ENCODE data around the gene SNX9.

The SNX9 gene

GRCh38 chr6:157825243-157825904 lies 2.3 kb downstream of the SNX9 start:
- no peak for TF ChIP-seq JUND (IDR thresholded peaks at IDR 0.05; ENCODE audit: low read depth)
- DNase-seq (ENCODE audit: low read depth in 1 of 2, low spot score in 1 of 2), result no peak
- in situ Hi-C loops (cut with HindIII; ENCODE audit: low pct_unique_long_range_greater_than_20kb, low sequenced_read_pairs), result no loop called here

GRCh38 chr6:157830354-157831017 lies 7.4 kb downstream of the SNX9 start:
- no peak for TF ChIP-seq JUND (IDR thresholded peaks at IDR 0.05; ENCODE audit: low read depth)
- in situ Hi-C loops (cut with HindIII; ENCODE audit: low pct_unique_long_range_greater_than_20kb, low sequenced_read_pairs), result no loop called here
- DNase-seq (ENCODE audit: low read depth in 1 of 2, low spot score in 1 of 2), result no peak

- DNase-seq (ENCODE audit: low read depth in 1 of 2, low spot score in 1 of 2), result no peak
- TF ChIP-seq JUND (IDR thresholded peaks at IDR 0.05; ENCODE audit: low read depth), result no peak
- in situ Hi-C loops (cut with HindIII; ENCODE audit: low pct_unique_long_range_greater_than_20kb, low sequenced_read_pairs), result no loop called here
Measured at GRCh38 chr6:157831018-157831369, 7.9 kb downstream of the SNX9 start.

- in situ Hi-C loops (cut with HindIII; ENCODE audit: low pct_unique_long_range_greater_than_20kb, low sequenced_read_pairs), result no loop called here
- no peak for DNase-seq (ENCODE audit: low read depth in 1 of 2, low spot score in 1 of 2)
- TF ChIP-seq JUND (IDR thresholded peaks at IDR 0.05; ENCODE audit: low read depth), result no peak
Measured at GRCh38 chr6:157831424-157832249, 8.6 kb downstream of the SNX9 start.

- no peak for DNase-seq (ENCODE audit: low read depth in 1 of 2, low spot score in 1 of 2)
- TF ChIP-seq JUND (IDR thresholded peaks at IDR 0.05; ENCODE audit: low read depth), result no peak
- in situ Hi-C loops (cut with HindIII; ENCODE audit: low pct_unique_long_range_greater_than_20kb, low sequenced_read_pairs), result no loop called here
Measured at GRCh38 chr6:157832250-157832967, 9.4 kb downstream of the SNX9 start.

- TF ChIP-seq JUND (IDR thresholded peaks at IDR 0.05; ENCODE audit: low read depth), result no peak
- in situ Hi-C loops (cut with HindIII; ENCODE audit: low pct_unique_long_range_greater_than_20kb, low sequenced_read_pairs), result no loop called here
- no peak for DNase-seq (ENCODE audit: low read depth in 1 of 2, low spot score in 1 of 2)
Measured at GRCh38 chr6:157834549-157834948, 11.5 kb downstream of the SNX9 start.

- DNase-seq (ENCODE audit: low read depth in 1 of 2, low spot score in 1 of 2), result no peak
- in situ Hi-C loops (cut with HindIII; ENCODE audit: low pct_unique_long_range_greater_than_20kb, low sequenced_read_pairs), result no loop called here
- no peak for TF ChIP-seq JUND (IDR thresholded peaks at IDR 0.05; ENCODE audit: low read depth)
Measured at GRCh38 chr6:157838718-157839430, 15.8 kb downstream of the SNX9 start.

- TF ChIP-seq JUND (IDR thresholded peaks at IDR 0.05; ENCODE audit: low read depth), result no peak
- DNase-seq (ENCODE audit: low read depth in 1 of 2, low spot score in 1 of 2), result no peak
- in situ Hi-C loops (cut with HindIII; ENCODE audit: low pct_unique_long_range_greater_than_20kb, low sequenced_read_pairs), result no loop called here
Measured at GRCh38 chr6:157839606-157840005, 16.6 kb downstream of the SNX9 start.

- in situ Hi-C loops (cut with HindIII; ENCODE audit: low pct_unique_long_range_greater_than_20kb, low sequenced_read_pairs), result no loop called here
- TF ChIP-seq JUND (IDR thresholded peaks at IDR 0.05; ENCODE audit: low read depth), result no peak
- no peak for DNase-seq (ENCODE audit: low read depth in 1 of 2, low spot score in 1 of 2)
Measured at GRCh38 chr6:157840261-157840660, 17.2 kb downstream of the SNX9 start.

- in situ Hi-C loops (cut with HindIII; ENCODE audit: low pct_unique_long_range_greater_than_20kb, low sequenced_read_pairs), result no loop called here
Measured at GRCh38 chr6:157840776-157841175, 17.7 kb downstream of the SNX9 start.

GRCh38 chr6:157841211-157841840 lies 18.3 kb downstream of the SNX9 start:
- no peak for DNase-seq (ENCODE audit: low read depth in 1 of 2, low spot score in 1 of 2)
- in situ Hi-C loops (cut with HindIII; ENCODE audit: low pct_unique_long_range_greater_than_20kb, low sequenced_read_pairs), result no loop called here
- no peak for TF ChIP-seq JUND (IDR thresholded peaks at IDR 0.05; ENCODE audit: low read depth)

More at GRCh38 chr6:157840776-157841175, 17.7 kb downstream of the SNX9 start:
- no peak for TF ChIP-seq JUND (IDR thresholded peaks at IDR 0.05; ENCODE audit: low read depth)
- DNase-seq (ENCODE audit: low read depth in 1 of 2, low spot score in 1 of 2), result no peak
